GM12878 (cell line): Measurements from ENCODE around the gene TENT4B. TPM values are rescaled to one million over a fixed set of nuclear protein-coding genes. Genes with fewer than 3 reads are reported as not detected.

Source experiments
- ATAC-seq: fragments of 200-7000 bp; cut with Tn5 transposase; 3 replicates; pipeline ENCODE4 v1.9.1; 2020; ENCODE audit warnings: mild to moderate bottlenecking, moderate library complexity
- BruUV-seq: library from RNA; stranded (reverse); fragments of 400-500 nt; replicated peaks from 2 replicates; lab custom pipeline; 2021; lab: Mats Ljungman, UMichigan
- CTCF ChIA-PET: fragments of 300-600 bp; sonication (Branson Sonifier 250); formaldehyde crosslinking; extraction: SDS; loops from one replicate; lab custom pipeline; 2021; ENCODE audit warnings: inconsistent platforms; lab: Yijun Ruan, JAX
- POLR2A ChIA-PET: fragments of 350-600 bp; formaldehyde crosslinking; extraction: SDS; loops from one replicate; lab custom pipeline; 2021; ENCODE audit warnings: inconsistent platforms; lab: Charles Lee
- RAD21 ChIA-PET: fragments of 300-600 bp; sonication (Branson Sonifier 250); formaldehyde crosslinking; loops from one replicate; lab custom pipeline; 2023; ENCODE audit warnings: antibody characterized with exemption; ENCODE audit not compliant: unreplicated experiment; lab: Charles Lee
- SMC1A ChIA-PET: fragments of 300-600 bp; sonication (Branson Sonifier 250); formaldehyde crosslinking; loops from one replicate; lab custom pipeline; 2023; ENCODE audit not compliant: unreplicated experiment, uncharacterized antibody; lab: Charles Lee
- DNase-seq: peaks from one replicate; pipeline ENCODE4 v3.0.0-alpha.2; 2011; ENCODE audit warnings: low read depth, low spot score
- FAIRE-seq: peaks from 3 replicates; lab custom pipeline; 2011; peaks lifted over from hg19 to GRCh38; lab: Jason Lieb, UNC
- H2AFZ ChIP-seq: 2 replicates; pipeline ENCODE4 v1.6.0; 2011; ENCODE audit warnings: low read depth, low read length, control low read depth; ENCODE audit not compliant: control insufficient read depth
- H3K27ac ChIP-seq: 2 replicates; pipeline ENCODE4 v1.5.1; 2011; ENCODE audit warnings: control low read depth; ENCODE audit not compliant: control insufficient read depth, insufficient read depth
- H3K27me3 ChIP-seq, 2 experiments: replicated peaks in 1 of 2; 2 replicates each; pipeline versions ENCODE4 v1.6.0 to v1.6.1; 2011; ENCODE audit warnings: low read length in 1 of 2; ENCODE audit not compliant: control insufficient read depth in 2 of 2, insufficient read depth in 2 of 2
- H3K36me3 ChIP-seq, 2 experiments: 2 replicates each; pipeline ENCODE4 v1.5.1; 2011; ENCODE audit warnings: low read length in 1 of 2; ENCODE audit not compliant: control insufficient read depth in 2 of 2, insufficient read depth in 2 of 2
- H3K4me1 ChIP-seq: 2 replicates; pipeline ENCODE4 v1.6.1; 2011; ENCODE audit warnings: mild to moderate bottlenecking, low read length, moderate library complexity, mixed read lengths; ENCODE audit not compliant: control insufficient read depth, insufficient read depth
- H3K4me2 ChIP-seq: 2 replicates; pipeline ENCODE4 v1.6.0; 2011; ENCODE audit warnings: control low read depth; ENCODE audit not compliant: control insufficient read depth, insufficient read depth
- H3K4me3 ChIP-seq: fragments of 200-600 bp; sonication (generic); 2 replicates; pipeline ENCODE4 v1.5.1; 2016
- H3K79me2 ChIP-seq: 2 replicates; pipeline ENCODE4 v1.6.0; 2011; ENCODE audit warnings: low read length; ENCODE audit not compliant: control insufficient read depth, insufficient read depth
- H3K9ac ChIP-seq: 2 replicates; pipeline ENCODE4 v1.8.0; 2011; ENCODE audit warnings: low read length, control low read depth, mixed read lengths; ENCODE audit not compliant: control insufficient read depth, insufficient read depth
- H3K9me3 ChIP-seq: replicated peaks from 3 replicates; pipeline ENCODE4 v1.5.1; 2011; ENCODE audit warnings: mild to moderate bottlenecking, low read length; ENCODE audit not compliant: control insufficient read depth, insufficient read depth
- H4K20me1 ChIP-seq: 2 replicates; pipeline ENCODE4 v1.6.0; 2011; ENCODE audit not compliant: control insufficient read depth, insufficient read depth
- CBFB ChIP-seq: IDR thresholded peaks from 2 replicates; pipeline ENCODE4 v1.6.1; 2016; ENCODE audit warnings: antibody characterized with exemption, low read depth
- FOXM1 ChIP-seq: IDR thresholded peaks from 2 replicates; pipeline ENCODE4 v1.6.1; 2012; ENCODE audit warnings: low read depth, mild to moderate bottlenecking, inconsistent platforms, low read length, moderate library complexity
- HCFC1 ChIP-seq: fragments of 150-350 bp; IDR thresholded peaks from 2 replicates; pipeline ENCODE4 v1.6.1; 2014; ENCODE audit warnings: low read length
- KAT2A ChIP-seq: conservative IDR thresholded peaks from 2 replicates; pipeline ENCODE4 v1.6.1; 2011; ENCODE audit warnings: low read depth, low read length; ENCODE audit not compliant: control insufficient read depth
- MXI1 ChIP-seq: fragments of 150-350 bp; IDR thresholded peaks from 2 replicates; pipeline ENCODE4 v1.6.1; 2011; ENCODE audit warnings: low read depth, mild to moderate bottlenecking, inconsistent platforms, low read length, improper control_type of control experiment
- NR2C1 ChIP-seq: fragments of 450-650 bp; IDR thresholded peaks from 2 replicates; pipeline ENCODE4 v1.6.1; 2017; ENCODE audit warnings: antibody characterized with exemption, mild to moderate bottlenecking, moderate library complexity
- RB1 ChIP-seq: fragments of 450-650 bp; formaldehyde crosslinking; IDR thresholded peaks from 2 replicates; pipeline ENCODE4 v1.6.1; 2017; ENCODE audit warnings: mild to moderate bottlenecking, borderline replicate concordance
- ZNF274 ChIP-seq: IDR thresholded peaks from one replicate; pipeline ENCODE4 v1.8.0; 2011; ENCODE audit not compliant: insufficient read length, insufficient read depth
- WGBS: methylation state at CpG from one replicate; pipeline ENCODE4 v1.1.6; 2016; ENCODE audit warnings: low lambda C conversion rate; ENCODE audit not compliant: insufficient replicate concordance, insufficient coverage; ENCODE audit errors: missing lambda C conversion rate; 5-methylcytosine and 5-hydroxymethylcytosine counted together
- in situ Hi-C: fragments of 300-500 bp; cut with MboI; formaldehyde crosslinking; loops from 9 replicates; pipeline ENCODE4 v1.14.3; 2018; ENCODE audit warnings: mixed read lengths
- intact Hi-C: fragments of 100-400 bp; cut with micrococcal nuclease; formaldehyde crosslinking; loops from one replicate; pipeline ENCODE4 v1.14.2; 2022; ENCODE audit not compliant: unreplicated experiment
- polyA plus RNA-seq, 11 experiments: library from polyadenylated mRNA; depleted of rRNA in 4 of 11; unstranded in 6 of 11; stranded (reverse) in 5 of 11; fragments of >200 nt; fragmentation: Nextera tagmentation in 4 of 11; fragmentation: Illumina TruSeq in 1 of 11; extraction: Ambion mirVana in 4 of 11; extraction: Trizol in 1 of 11; gene quantifications; 1 replicate in 1 of 11; 2 replicates in 10 of 11; pipeline versions ENCODE4 v1.2.1 to v1.2.3, GENCODE V29; 2011 to 2016; ENCODE audit warnings: inconsistent platforms in 2 of 11, missing spikeins in 2 of 11, low read depth in 1 of 11
- total RNA-seq, 4 experiments: library from RNA; depleted of rRNA in 3 of 4; stranded (reverse); fragments of >200 nt in 3 of 4; fragmentation: Illumina TruSeq in 1 of 4; extraction: Trizol in 1 of 4; gene quantifications; 2 replicates each; pipeline versions ENCODE4 v1.2.1 to v1.2.3, GENCODE V29; 2013 to 2021
- TF ChIP-seq, protein P1 (sequence below): fragments of 450-650 bp; IDR thresholded peaks from 2 replicates; pipeline ENCODE4 v1.6.1; 2017; ENCODE audit warnings: low read depth, mild to moderate bottlenecking, moderate library complexity
- TF ChIP-seq, protein P2 (sequence below): fragments of 450-650 bp; formaldehyde crosslinking; IDR thresholded peaks from 2 replicates; pipeline ENCODE4 v1.4.0; 2020; ENCODE audit warnings: mild to moderate bottlenecking, moderate library complexity

Gene TENT4B
- total and polyA plus RNA-seq, 10 of the 15 experiments (the other 5 are each of a cell fraction or from before 2014, with no cell fraction given), result 4.4 to 16.7 (median 10.8) TPM

DNA sequence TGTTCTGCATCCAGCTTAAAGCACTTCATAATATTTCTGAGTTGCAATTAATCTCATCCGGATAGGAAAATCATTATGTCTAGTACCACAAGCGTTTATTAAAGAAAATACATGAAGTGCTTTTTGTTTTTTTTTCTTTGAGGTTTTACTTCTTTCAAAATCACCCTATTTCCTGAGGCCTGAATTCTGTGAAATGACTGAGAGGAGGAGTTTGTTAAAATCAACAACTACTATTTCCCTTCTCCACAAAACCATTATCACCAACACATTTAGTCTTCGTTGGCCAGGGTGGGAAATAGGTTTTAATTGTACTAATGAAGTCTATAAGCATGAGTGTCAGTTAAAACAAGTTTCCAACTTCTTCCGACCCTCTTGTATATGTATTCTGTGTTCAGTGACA, 62.6 kb downstream of the TENT4B start:
- SMC1A ChIA-PET, result interaction anchor here (0.6 to 7.8 kb wide), 3 partner anchors 140 to 189 kb away, joined by 3 to 82 read pairs (median 3); no protein-coding TSS in a partner anchor
- RAD21 ChIA-PET, result interaction anchor here (1.0 to 1.8 kb wide), 2 partner anchors 190 to 591 kb away, joined by 3 to 6 read pairs; no protein-coding TSS in a partner anchor
- H3K4me1 ChIP-seq, result no peaks in the 10 kb centered on the region; the same call in 1 of the 2 replicates
- CTCF ChIA-PET, result interaction anchor here (0.7 to 11.8 kb wide), 7 partner anchors 12 to 591 kb away, joined by 3 to 422 read pairs (median 3); partner anchors contain the start of genes CNEP1R1 and HEATR3
- no peak overlapping the region for H2AFZ ChIP-seq
- POLR2A ChIA-PET, result no interaction called here
- H3K9me3 ChIP-seq, result no peaks in the 10 kb centered on the region
- no peak for TF ChIP-seq MXI1
- TF ChIP-seq, protein P1, sequence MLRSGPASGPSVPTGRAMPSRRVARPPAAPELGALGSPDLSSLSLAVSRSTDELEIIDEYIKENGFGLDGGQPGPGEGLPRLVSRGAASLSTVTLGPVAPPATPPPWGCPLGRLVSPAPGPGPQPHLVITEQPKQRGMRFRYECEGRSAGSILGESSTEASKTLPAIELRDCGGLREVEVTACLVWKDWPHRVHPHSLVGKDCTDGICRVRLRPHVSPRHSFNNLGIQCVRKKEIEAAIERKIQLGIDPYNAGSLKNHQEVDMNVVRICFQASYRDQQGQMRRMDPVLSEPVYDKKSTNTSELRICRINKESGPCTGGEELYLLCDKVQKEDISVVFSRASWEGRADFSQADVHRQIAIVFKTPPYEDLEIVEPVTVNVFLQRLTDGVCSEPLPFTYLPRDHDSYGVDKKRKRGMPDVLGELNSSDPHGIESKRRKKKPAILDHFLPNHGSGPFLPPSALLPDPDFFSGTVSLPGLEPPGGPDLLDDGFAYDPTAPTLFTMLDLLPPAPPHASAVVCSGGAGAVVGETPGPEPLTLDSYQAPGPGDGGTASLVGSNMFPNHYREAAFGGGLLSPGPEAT, result no peak
- no peak for TF ChIP-seq ZNF274
- TF ChIP-seq, protein P2, sequence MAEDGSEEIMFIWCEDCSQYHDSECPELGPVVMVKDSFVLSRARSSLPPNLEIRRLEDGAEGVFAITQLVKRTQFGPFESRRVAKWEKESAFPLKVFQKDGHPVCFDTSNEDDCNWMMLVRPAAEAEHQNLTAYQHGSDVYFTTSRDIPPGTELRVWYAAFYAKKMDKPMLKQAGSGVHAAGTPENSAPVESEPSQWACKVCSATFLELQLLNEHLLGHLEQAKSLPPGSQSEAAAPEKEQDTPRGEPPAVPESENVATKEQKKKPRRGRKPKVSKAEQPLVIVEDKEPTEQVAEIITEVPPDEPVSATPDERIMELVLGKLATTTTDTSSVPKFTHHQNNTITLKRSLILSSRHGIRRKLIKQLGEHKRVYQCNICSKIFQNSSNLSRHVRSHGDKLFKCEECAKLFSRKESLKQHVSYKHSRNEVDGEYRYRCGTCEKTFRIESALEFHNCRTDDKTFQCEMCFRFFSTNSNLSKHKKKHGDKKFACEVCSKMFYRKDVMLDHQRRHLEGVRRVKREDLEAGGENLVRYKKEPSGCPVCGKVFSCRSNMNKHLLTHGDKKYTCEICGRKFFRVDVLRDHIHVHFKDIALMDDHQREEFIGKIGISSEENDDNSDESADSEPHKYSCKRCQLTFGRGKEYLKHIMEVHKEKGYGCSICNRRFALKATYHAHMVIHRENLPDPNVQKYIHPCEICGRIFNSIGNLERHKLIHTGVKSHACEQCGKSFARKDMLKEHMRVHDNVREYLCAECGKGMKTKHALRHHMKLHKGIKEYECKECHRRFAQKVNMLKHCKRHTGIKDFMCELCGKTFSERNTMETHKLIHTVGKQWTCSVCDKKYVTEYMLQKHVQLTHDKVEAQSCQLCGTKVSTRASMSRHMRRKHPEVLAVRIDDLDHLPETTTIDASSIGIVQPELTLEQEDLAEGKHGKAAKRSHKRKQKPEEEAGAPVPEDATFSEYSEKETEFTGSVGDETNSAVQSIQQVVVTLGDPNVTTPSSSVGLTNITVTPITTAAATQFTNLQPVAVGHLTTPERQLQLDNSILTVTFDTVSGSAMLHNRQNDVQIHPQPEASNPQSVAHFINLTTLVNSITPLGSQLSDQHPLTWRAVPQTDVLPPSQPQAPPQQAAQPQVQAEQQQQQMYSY (CRISPR knock-in tag), result no peak
- TF ChIP-seq NR2C1, result no peak
- TF ChIP-seq CBFB, result no peak
- no peak for TF ChIP-seq HCFC1
- TF ChIP-seq RB1, result no peak
- no peak for TF ChIP-seq FOXM1
- TF ChIP-seq KAT2A, result no peak
- no peak overlapping the region for H3K9ac ChIP-seq
- no peak for FAIRE-seq
- BruUV-seq, result no TSS peak
- H3K4me2 ChIP-seq, result no peak overlapping the region
- no peaks in the 10 kb centered on the region for H4K20me1 ChIP-seq
- intact Hi-C loops, result loop anchor here (10.0 kb wide), 2 partner anchors 109 to 589 kb away; no protein-coding TSS in a partner anchor
- ATAC-seq, result no peak
- in situ Hi-C loops, result no loop called here
- peaks cover 4 to 17% of the 10 kb centered on the region in 2 experiments for H3K36me3 ChIP-seq
- WGBS, result over 99% methylated on average over 4 of the region's 4 CpGs
- no peak overlapping the region for H3K4me3 ChIP-seq
- peaks cover 2% of the 10 kb centered on the region for H3K79me2 ChIP-seq
- H3K27me3 ChIP-seq, result no peaks in the 10 kb centered on the region
- no peak for DNase-seq
- no peak overlapping the region for H3K27ac ChIP-seq
